Hepatocyte (in vitro differentiated cells): ENCODE measurements around the gene CP. TPM values are rescaled to one million over a fixed set of nuclear protein-coding genes. Genes with fewer than 3 reads are reported as not detected.
A peak's percentile ranks its signal among the peaks of the same experiment; 100 is the strongest.
"Not testable (repeated sequence)": the region's sequence is repeated elsewhere in the genome, so short reads cannot be mapped to it uniquely, and the experiment has no call there.

ENCODE experiments used
- DNase-seq: peaks from one replicate; pipeline ENCODE4 v3.0.0-alpha.2; 2016; ENCODE audit warnings: low spot score
- H2AFZ ChIP-seq: fragments of 200-600 bp; sonication (generic); 2 replicates; pipeline ENCODE4 v1.6.0; 2016; ENCODE audit warnings: antibody characterized with exemption, mild to moderate bottlenecking
- H3K27ac ChIP-seq: fragments of 200-600 bp; sonication (generic); 2 replicates; pipeline ENCODE4 v1.5.1; 2016; ENCODE audit warnings: mild to moderate bottlenecking
- H3K27me3 ChIP-seq: fragments of 200-600 bp; sonication (generic); 2 replicates; pipeline ENCODE4 v1.6.1; 2016
- H3K36me3 ChIP-seq: fragments of 200-600 bp; sonication (generic); replicated peaks from 2 replicates; pipeline ENCODE4 v1.5.1; 2016; ENCODE audit warnings: low read depth; ENCODE audit not compliant: insufficient read depth
- H3K4me1 ChIP-seq: fragments of 200-600 bp; sonication (generic); 2 replicates; pipeline ENCODE4 v1.5.1; 2016; ENCODE audit warnings: mild to moderate bottlenecking, moderate library complexity; ENCODE audit not compliant: insufficient read depth
- H3K4me2 ChIP-seq: fragments of 200-600 bp; sonication (generic); 2 replicates; pipeline ENCODE4 v1.6.0; 2016
- H3K4me3 ChIP-seq: fragments of 200-600 bp; sonication (generic); 2 replicates; pipeline ENCODE4 v1.5.1; 2016; ENCODE audit warnings: mild to moderate bottlenecking
- H3K79me2 ChIP-seq: fragments of 200-600 bp; sonication (generic); 2 replicates; pipeline ENCODE4 v1.6.0; 2017; ENCODE audit warnings: mild to moderate bottlenecking
- H3K9me2 ChIP-seq: fragments of 200-600 bp; sonication (generic); replicated peaks from 2 replicates; pipeline ENCODE4 v1.6.0; 2017; ENCODE audit warnings: mild to moderate bottlenecking; ENCODE audit not compliant: insufficient read depth
- H3K9me3 ChIP-seq: fragments of 200-600 bp; sonication (generic); 2 replicates; pipeline ENCODE4 v1.5.1; 2016; ENCODE audit warnings: low read depth, mild to moderate bottlenecking
- H4K20me1 ChIP-seq: fragments of 200-600 bp; sonication (generic); 2 replicates; pipeline ENCODE4 v1.6.0; 2016; ENCODE audit warnings: mild to moderate bottlenecking; ENCODE audit not compliant: insufficient read depth, poor library complexity, severe bottlenecking
- EZH2 ChIP-seq: fragments of 200-600 bp; sonication (generic); IDR thresholded peaks from 2 replicates; pipeline ENCODE4 v1.6.1; 2016; ENCODE audit warnings: antibody characterized with exemption, mild to moderate bottlenecking, borderline replicate concordance
- EZH2phosphoT487 ChIP-seq: fragments of 200-600 bp; sonication (generic); IDR thresholded peaks from one replicate; pipeline ENCODE4 v1.6.1; 2018; ENCODE audit warnings: antibody characterized with exemption, mild to moderate bottlenecking, low read depth, moderate library complexity; ENCODE audit not compliant: unreplicated experiment, severe bottlenecking
- WGBS: methylation state at CpG from one replicate; pipeline ENCODE4 v1.1.6; 2016; ENCODE audit warnings: low lambda C conversion rate; ENCODE audit errors: missing lambda C conversion rate; 5-methylcytosine and 5-hydroxymethylcytosine counted together
- polyA plus RNA-seq: library from polyadenylated mRNA; unstranded; fragments of >200 nt; fragmentation: Nextera tagmentation; extraction: Ambion mirVana; gene quantifications from 2 replicates; pipeline ENCODE4 v1.2.1, GENCODE V29; 2016
- total RNA-seq: library from RNA; depleted of rRNA; stranded (reverse); fragments of >200 nt; gene quantifications from 2 replicates; pipeline ENCODE4 v1.2.3, GENCODE V29; 2014
- TF ChIP-seq, protein P1 (sequence below): fragments of 200-600 bp; sonication (generic); IDR thresholded peaks from 2 replicates; pipeline ENCODE4 v1.5.1; 2016; ENCODE audit warnings: antibody characterized with exemption, mild to moderate bottlenecking; ENCODE audit not compliant: poor library complexity

The CP gene
- total and polyA plus RNA-seq, 2 experiments from 2014 or later: 6.5 to 26.4 TPM

DNA sequence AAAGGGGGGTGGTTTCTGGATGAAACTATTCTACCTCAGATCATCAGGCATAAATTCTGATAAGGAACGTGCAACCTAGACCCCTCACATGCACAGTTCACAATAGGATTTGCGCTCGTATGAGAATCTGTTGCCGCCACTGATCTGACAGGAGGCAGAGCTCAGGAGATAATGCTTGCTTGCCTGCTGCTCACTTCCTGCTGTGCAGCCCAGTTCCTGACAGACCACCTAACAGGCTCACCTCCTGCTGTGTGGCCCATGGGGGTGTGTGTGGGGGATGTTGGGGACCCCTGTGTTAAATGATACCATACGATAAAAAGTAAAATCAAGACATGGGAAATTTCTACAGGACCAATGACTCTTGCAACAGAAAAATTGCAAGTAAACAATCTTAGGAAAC is 24.0 kb downstream of the CP start:
- Histone ChIP-seq H3K27me3 (no peaks in the 10 kb centered on the region), H4K20me1 (no peaks in the 10 kb centered on the region)

DNA sequence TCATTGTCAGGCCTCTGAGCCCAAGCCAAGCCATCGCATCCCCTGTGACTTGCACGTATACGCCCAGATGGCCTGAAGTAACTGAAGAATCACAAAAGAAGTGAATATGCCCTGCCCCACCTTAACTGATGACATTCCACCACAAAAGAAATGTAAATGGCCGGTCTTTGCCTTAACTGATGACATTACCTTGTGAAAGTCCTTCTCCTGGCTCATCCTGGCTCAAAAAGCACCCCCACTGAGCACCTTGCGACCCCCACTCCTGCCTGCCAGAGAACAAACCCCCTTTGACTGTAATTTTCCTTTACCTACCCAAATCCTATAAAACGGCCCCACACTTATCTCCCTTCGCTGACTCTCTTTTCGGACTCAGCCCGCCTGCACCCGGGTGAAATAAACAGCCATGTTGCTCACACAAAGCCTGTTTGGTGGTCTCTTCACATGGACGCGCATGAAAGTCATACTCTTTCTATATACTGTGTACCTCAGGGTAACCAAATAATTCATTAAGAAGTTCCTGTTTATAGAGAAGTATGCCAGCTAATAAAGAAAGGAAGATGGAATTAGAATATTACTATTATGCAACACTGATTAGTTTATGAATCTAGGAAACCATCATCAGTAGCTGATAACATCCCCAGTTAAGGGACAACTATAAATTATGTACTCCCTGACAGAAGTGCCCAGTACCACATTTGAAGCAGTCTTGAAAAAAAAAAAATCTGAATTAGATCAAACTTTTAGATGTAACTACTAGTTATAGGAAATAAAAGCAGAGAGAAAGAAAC is 24.6 kb downstream of the CP start:
- DNase-seq, H3K36me3 ChIP-seq, H3K4me3 ChIP-seq, H3K27me3 ChIP-seq, H3K4me1 ChIP-seq, H3K9me3 ChIP-seq, H3K27ac ChIP-seq, H3K9me2 ChIP-seq, H4K20me1 ChIP-seq, H3K79me2 ChIP-seq: not testable (repeated sequence)
- 50% methylated on average over 12 of the region's 12 CpGs for WGBS
- H2AFZ ChIP-seq: peak overlapping the region; percentile 46
- H3K4me2 ChIP-seq: peak overlapping the region; percentile 70

More for the DNA sequence above, 24.0 kb downstream of the CP start:
- Histone ChIP-seq H3K27ac (no peak overlapping the region), H3K4me2 (peak overlapping the region; percentile 70), H2AFZ (peak overlapping the region; percentile 46), H3K9me2 (no peaks in the 10 kb centered on the region), H3K9me3 (no peaks in the 10 kb centered on the region), H3K4me1 (no peaks in the 10 kb centered on the region), H3K36me3 (no peaks in the 10 kb centered on the region), H3K4me3 (no peak overlapping the region), H3K79me2 (no peaks in the 10 kb centered on the region)
- 27% methylated on average over 5 of the region's 5 CpGs for WGBS
- no peak for DNase-seq
- no peak for TF ChIP-seq EZH2
- no peak for TF ChIP-seq EZH2phosphoT487
- TF ChIP-seq, protein P1, sequence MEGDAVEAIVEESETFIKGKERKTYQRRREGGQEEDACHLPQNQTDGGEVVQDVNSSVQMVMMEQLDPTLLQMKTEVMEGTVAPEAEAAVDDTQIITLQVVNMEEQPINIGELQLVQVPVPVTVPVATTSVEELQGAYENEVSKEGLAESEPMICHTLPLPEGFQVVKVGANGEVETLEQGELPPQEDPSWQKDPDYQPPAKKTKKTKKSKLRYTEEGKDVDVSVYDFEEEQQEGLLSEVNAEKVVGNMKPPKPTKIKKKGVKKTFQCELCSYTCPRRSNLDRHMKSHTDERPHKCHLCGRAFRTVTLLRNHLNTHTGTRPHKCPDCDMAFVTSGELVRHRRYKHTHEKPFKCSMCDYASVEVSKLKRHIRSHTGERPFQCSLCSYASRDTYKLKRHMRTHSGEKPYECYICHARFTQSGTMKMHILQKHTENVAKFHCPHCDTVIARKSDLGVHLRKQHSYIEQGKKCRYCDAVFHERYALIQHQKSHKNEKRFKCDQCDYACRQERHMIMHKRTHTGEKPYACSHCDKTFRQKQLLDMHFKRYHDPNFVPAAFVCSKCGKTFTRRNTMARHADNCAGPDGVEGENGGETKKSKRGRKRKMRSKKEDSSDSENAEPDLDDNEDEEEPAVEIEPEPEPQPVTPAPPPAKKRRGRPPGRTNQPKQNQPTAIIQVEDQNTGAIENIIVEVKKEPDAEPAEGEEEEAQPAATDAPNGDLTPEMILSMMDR: no peak

DNA sequence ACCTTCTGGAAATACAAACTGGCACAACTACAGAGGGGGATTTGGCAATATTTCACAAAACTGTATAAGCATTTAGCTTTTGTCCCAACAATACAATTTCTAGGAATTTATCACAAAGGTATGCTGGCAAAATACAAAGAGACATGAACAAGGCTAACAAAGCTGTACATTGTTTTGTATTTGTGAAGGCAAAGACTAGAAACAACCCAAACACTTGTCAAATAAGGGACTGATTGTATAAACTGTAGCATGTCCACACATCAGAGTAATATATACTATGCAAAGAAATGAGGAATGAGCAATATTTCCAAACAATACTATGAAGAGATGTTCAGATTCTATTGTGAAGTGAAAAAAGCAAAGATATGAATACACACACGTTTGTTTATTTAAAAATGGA is 26.4 kb downstream of the CP start:
- TF ChIP-seq, protein P1: no peak
- TF ChIP-seq EZH2phosphoT487 (no peak), EZH2 (no peak)
- Histone ChIP-seq H4K20me1 (no peaks in the 10 kb centered on the region), H2AFZ (no peak overlapping the region), H3K4me3 (no peak overlapping the region), H3K9me2 (no peaks in the 10 kb centered on the region), H3K36me3 (no peaks in the 10 kb centered on the region), H3K27ac (no peak overlapping the region), H3K9me3 (no peaks in the 10 kb centered on the region), H3K4me1 (no peaks in the 10 kb centered on the region), H3K4me2 (no peak overlapping the region), H3K79me2 (no peaks in the 10 kb centered on the region), H3K27me3 (no peaks in the 10 kb centered on the region)
- DNase-seq: no peak
- WGBS: 78% methylated on average over 1 of the region's 1 CpG

DNA sequence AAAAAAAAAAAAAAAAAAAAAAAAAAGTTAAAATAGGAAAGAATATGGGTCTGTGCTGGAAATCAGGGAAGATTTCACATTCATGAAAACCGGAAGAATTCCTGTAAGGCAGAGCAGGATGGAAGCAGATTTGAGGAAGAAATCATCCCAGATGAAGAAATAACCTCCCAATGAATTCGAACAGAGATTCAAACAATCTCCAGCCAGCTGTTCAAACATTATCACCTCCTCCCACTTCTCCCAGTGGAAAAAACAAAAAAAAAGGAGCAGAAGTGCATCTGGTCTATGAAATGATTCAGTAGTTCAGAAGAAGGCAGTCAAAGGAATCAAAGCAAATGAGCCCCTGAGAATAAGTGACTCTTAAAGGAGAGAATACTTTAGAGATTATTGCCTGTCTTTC is 33.1 kb downstream of the CP start:
- no peaks in the 10 kb centered on the region for H4K20me1 ChIP-seq
- no peak for DNase-seq
- H3K79me2 ChIP-seq: no peaks in the 10 kb centered on the region
- H3K36me3 ChIP-seq: no peaks in the 10 kb centered on the region
- TF ChIP-seq EZH2: no peak
- TF ChIP-seq, protein P1: no peak
- TF ChIP-seq EZH2phosphoT487: no peak
- WGBS: 77% methylated on average over 2 of the region's 2 CpGs
- H3K4me2 ChIP-seq: no peak overlapping the region
- no peaks in the 10 kb centered on the region for H3K4me1 ChIP-seq
- no peaks in the 10 kb centered on the region for H3K9me2 ChIP-seq
- no peaks in the 10 kb centered on the region for H3K27me3 ChIP-seq
- no peaks in the 10 kb centered on the region for H3K9me3 ChIP-seq
- no peak overlapping the region for H3K4me3 ChIP-seq
- no peak overlapping the region for H2AFZ ChIP-seq
- H3K27ac ChIP-seq: no peak overlapping the region
